HG02798 (cell line): Measurements from ENCODE around the gene RGS8.
A peak's percentile ranks its signal among the peaks of the same experiment; 100 is the strongest.

Source experiments
- ATAC-seq: cut with Tn5 transposase; IDR thresholded peaks from one replicate; pipeline ENCODE4 v1.9.1; 2021; ENCODE audit warnings: mild to moderate bottlenecking; ENCODE audit not compliant: unreplicated experiment, poor library complexity

Gene RGS8

GRCh38 chr1:182684116-182684828 lies at the start of gene RGS8:
TSS of gene RGS8 (minus strand) at chr1:182684587. CDS start at chr1:182669649, 14,938 bp downstream.
- no peak for ATAC-seq

GRCh38 chr1:182731852-182732575 lies 47.6 kb upstream of the RGS8 start:
- no peak for ATAC-seq

DNA sequence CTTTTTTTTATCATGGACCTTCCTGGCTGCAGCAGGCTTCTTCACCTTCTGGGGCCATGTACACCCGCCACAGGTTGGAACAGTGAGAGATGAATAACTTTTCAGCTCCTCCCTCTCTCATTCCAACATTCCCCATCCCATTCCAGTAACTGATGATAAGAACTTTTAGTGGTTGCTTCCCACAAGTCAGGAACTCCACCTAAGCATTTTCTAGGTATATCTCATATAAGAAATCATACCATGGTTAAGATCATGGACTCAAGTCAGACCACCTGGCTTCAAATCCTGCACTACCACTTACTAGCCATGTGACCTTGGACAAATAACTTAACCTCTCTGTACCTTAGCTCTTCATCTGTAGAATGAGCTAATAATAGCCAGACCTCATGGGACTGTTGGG lies 42.5 kb upstream of the RGS8 start:
- ATAC-seq: no peak

GRCh38 chr1:182725259-182726255 lies 41.2 kb upstream of the RGS8 start:
- ATAC-seq: no peak

DNA sequence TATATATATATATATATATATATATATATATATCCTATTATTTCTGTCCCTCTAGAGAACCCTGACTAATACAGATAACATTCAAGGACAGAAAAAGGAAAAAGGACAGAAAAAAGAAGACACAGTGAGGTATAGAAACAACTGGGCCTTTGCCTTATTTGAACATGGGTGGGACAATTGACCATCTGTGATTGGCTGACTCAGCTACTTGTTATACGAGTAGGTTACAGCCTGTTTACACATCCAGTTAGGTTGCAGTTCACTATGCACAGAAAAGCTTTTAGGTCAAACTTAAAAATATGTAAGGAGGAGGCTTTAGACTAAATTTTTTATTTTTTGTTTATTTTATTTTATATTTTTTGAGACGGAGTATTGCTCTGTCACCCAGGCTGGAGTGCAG lies 39.8 kb upstream of the RGS8 start:
- ATAC-seq: no peak

GRCh38 chr1:182723200-182723599 lies 38.8 kb upstream of the RGS8 start:
- ATAC-seq: no peak

GRCh38 chr1:182721525-182721924 lies 37.1 kb upstream of the RGS8 start:
- no peak for ATAC-seq

- no peak for ATAC-seq
Observed at GRCh38 chr1:182720463-182720862, 36.1 kb upstream of the RGS8 start.

DNA sequence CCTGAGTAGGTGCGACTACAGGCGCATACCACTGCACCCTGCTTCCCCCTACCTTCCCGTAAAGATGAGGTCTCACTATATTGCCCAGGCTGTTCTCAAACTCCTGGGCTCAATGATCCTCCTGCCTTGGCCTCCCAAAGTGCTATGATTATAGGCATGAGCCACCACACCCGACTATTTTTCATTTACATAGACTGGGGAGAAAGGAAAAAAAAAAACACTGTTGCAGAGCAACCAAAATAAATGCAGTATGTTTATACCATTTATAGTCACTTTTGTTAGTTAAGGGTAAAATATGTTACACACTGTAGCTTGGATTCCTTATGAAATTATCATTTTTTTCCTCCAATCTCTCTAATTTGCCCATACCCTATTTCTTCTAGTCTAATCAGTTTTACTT lies 35.2 kb upstream of the RGS8 start:
- ATAC-seq: no peak

GRCh38 chr1:182718311-182718710 lies 33.9 kb upstream of the RGS8 start:
- no peak for ATAC-seq

DNA sequence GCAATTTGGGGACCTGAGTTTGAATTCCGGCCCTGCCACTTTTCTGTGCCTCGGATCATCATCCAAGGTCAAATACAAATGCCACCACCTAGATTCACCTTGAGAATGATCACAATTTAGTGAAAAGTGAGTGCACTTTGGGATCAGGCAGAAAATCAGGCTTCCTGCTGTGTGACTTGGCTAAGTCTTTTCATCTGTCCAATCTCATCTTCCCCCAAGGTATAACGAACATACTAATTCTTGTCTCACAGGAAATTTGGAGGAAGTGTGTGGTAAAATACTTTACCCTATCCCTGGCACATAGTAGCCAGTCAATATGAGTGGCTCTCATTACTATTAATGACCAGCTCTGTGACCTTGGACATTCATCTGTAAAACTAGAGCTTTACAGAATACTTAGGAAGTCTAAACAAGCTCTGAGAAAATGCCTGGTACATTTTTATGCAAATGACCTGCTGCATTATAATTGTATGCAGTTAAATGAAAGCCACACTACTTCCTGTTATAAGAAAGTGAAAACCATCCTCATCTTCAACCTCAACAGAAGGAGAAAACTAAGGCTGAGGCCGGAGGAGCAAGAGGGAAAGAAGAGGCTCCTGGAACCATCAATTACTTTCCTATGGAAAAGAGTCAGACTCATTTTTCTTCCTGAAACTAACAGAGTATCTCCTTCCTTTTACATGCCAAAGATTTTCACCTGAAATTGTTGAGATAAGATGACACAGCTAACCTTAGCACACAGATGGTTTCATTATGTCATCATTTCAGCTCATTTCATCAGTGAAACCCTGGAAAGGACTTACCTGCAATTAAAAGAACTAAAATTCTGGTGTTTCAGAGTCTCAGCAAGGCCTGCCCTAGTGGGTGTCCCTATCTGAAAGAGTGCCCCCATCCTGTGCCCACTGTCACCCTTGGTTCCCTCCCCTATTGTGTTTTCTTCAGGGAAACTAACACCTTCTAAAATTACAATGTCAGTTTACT lies 32.6 kb upstream of the RGS8 start:
- ATAC-seq: peak; percentile 56

- ATAC-seq: no peak
Observed at GRCh38 chr1:182715531-182715930, 31.1 kb upstream of the RGS8 start.

- ATAC-seq: no peak
Observed at GRCh38 chr1:182714546-182714945, 30.2 kb upstream of the RGS8 start.

GRCh38 chr1:182713939-182714338 lies 29.6 kb upstream of the RGS8 start:
- ATAC-seq: no peak

- no peak for ATAC-seq
Observed at GRCh38 chr1:182713492-182713891, 29.1 kb upstream of the RGS8 start.

DNA sequence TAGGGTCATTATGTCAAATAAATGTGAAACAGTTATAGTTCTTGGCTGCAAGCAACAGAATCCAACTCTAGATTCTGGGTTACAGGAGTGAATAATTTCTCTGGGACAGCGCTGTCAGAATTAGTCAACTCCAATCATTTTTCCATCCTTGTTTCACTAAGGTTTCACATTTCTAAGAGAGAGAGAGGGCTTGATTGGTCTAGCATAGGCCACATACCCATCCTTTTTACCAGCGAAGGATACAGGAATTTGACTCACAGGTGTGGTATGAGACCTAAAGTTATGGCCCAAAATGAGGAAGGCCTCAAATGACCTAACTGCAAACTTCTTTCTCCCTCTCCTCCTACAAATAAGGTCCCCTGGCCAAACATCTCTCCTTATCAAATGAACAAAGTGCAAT lies 25.5 kb upstream of the RGS8 start:
- no peak for ATAC-seq

DNA sequence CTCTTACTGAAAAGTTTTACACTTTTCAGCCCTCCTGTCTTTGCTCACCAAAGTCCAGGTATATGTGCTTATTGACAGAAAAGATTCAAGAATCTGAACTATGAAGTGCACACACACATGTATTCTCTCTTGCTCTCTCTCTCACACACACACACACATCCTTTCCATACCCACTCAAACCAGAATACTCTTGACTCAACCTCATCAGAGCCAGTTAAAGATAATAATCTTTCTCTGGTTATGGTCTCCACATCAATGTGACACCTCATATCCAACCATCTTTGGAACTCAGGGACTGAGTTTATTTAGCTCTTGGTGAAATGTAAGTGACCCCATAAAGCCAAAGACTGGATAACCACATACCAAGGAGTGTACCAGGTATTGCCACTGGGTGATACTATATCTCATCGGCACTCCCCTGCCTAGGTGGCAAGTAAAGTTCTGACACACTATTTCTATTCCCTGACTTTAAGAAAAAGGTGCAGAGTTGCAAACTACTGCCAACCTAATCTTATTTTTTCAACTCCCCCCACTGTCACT lies 24.9 kb upstream of the RGS8 start:
- no peak for ATAC-seq

DNA sequence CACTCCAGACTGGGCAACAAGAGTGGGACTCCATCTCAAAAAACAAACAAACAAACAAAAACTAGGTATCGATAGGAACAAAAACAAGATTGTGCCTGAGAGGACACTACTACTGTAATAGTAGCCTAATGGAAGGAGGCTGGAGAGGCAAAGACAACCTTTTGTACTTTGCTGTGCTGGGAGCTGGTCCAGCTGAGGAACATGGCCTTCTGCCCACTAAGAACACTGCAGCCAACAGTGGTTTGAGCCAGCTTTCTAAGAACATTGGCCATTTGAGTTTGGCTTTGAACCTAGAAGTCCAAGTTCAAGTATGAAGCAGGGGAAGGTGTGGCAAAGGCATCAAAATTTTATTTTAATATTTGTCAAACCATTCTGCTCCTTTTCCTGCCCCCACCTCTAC lies 22.7 kb upstream of the RGS8 start:
- ATAC-seq: no peak

DNA sequence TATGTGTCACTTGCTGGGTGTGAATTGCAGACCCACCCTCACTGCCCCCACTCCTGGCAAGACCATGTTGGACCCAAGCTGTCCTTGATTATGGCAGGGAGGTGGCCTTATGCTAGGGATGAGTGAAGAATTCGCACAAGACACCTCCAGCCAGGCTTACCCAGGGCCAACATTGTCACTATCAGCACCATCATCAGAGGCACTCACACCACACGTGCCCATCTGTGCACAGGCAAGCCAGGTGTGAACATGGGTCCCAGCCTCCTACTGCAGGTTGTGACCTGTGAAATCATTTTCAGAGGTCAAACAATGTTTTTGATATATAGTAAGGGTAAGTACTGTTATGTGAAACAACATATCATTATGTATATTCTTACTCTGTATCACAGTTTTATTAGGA lies 20.3 kb upstream of the RGS8 start:
- no peak for ATAC-seq
